Measurements from ENCODE around the gene GTF3C1.
A peak's percentile ranks its signal among the peaks of the same experiment; 100 is the strongest.
"Not testable (repeated sequence)": the region's sequence is repeated elsewhere in the genome, so short reads cannot be mapped to it uniquely, and the experiment has no call there.

GTF3C1 gene

DNA sequence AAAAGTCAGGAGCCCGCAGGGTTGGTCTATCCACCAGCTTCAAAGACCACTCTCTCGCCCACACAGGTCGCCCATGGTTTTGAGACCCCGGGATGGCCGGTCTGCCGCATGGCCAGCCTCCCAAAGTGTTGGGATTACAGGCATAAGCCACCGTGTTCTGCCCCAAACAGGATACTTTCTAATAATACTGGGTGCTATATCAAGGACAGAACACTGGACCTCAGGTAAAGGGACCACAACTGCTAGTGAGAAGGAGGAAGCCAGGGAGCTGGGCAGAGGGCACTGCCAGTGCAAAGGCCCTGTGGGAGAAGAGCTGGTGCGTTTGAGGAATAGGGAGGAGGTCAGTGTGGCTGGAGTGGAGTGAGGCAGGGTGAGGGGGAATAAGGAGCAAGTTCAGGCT is 113.6 kb downstream of the GTF3C1 start:
- no peaks in the 10 kb centered on the region for H3K9me3 Mint-ChIP-seq
- H3K27me3 Mint-ChIP-seq: peaks cover 6% of the 10 kb centered on the region
- no peak overlapping the region for H3K4me3 Mint-ChIP-seq
- peaks cover 5% of the 10 kb centered on the region for H3K4me1 Mint-ChIP-seq
- DNase-seq (ENCODE audit: low spot score in 2 of 2) (peak in 1 of 2 donors; percentile 7), ATAC-seq (ENCODE audit: low read depth) (no peak)
- H3K36me3 Mint-ChIP-seq: peaks cover 3% of the 10 kb centered on the region
- H3K27ac Mint-ChIP-seq: no peak overlapping the region

DNA sequence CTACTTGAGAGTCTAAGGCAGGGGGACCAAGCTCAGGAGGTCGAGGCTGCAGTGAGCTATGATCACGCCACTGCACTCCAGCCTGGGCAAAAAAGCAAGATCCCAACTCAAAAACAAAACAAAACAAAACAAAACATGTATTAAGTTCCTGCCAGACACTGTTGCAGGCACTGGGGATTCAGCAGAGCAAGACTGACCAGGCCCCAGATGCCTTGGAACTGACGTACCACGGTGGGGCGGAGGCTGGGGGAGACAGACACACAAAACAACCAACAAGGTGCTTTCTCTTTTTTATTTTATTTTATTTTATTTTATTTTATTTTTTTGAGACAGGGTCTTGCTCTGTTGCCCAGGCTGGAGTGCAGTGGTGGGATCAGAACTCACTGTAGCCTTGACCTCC is 114.6 kb downstream of the GTF3C1 start:
- not testable (repeated sequence) for DNase-seq (ENCODE audit: low spot score in 2 of 2); H3K4me3 Mint-ChIP-seq; ATAC-seq (ENCODE audit: low read depth); H3K9me3 Mint-ChIP-seq; H3K27ac Mint-ChIP-seq; H3K36me3 Mint-ChIP-seq; H3K27me3 Mint-ChIP-seq
- H3K4me1 Mint-ChIP-seq: peaks cover 11% of the 10 kb centered on the region

DNA sequence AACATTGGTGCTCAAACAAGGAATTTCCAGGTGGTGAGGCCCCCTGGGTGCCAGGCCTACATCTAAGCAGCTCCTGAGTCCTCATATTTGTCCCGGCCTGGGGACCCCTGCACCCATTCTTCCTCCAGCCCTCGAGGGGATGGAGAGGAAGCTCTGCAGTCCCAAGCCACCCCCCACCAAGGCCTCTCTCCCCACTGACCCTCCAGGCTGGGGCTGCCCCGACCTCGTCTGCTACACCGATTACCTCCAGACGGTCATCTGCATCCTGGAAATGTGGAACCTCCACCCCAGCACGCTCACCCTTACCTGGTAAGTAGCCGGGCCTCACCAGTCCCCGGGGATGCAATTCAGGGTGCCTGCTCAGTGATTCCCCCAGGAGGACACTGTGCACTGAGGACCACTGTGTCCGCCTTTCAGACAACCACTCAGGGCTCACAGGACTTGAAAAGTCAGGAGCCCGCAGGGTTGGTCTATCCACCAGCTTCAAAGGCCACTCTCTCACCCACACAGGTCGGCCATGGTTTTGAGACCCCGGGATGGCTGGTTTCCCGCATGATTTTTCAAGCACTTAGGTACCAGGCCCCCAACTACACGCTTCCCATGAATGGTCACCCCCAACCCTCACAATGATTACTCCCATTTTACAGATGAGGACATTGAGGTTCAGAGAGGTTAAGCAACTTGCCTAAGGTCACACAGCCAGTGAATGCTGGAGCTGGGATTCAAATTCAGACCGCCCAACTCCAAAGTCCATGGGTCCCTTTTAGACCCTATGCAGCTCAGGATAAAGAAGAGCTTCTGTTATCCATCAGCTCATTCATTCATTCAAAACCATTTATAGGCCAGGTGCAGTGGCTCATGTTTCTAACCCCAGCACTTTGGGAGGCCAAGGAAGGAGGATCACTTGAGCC is 115.3 kb downstream of the GTF3C1 start:
- no peak for ATAC-seq (ENCODE audit: low read depth)
- no peaks in the 10 kb centered on the region for H3K9me3 Mint-ChIP-seq
- peaks cover 3% of the 10 kb centered on the region for H3K36me3 Mint-ChIP-seq
- no peak overlapping the region for H3K27ac Mint-ChIP-seq
- no peak overlapping the region for H3K4me3 Mint-ChIP-seq
- peak in 1 of 2 donors; percentile 7 for DNase-seq (ENCODE audit: low spot score in 2 of 2)
- peaks cover 11% of the 10 kb centered on the region for H3K4me1 Mint-ChIP-seq
- H3K27me3 Mint-ChIP-seq: peaks cover 9% of the 10 kb centered on the region

DNA sequence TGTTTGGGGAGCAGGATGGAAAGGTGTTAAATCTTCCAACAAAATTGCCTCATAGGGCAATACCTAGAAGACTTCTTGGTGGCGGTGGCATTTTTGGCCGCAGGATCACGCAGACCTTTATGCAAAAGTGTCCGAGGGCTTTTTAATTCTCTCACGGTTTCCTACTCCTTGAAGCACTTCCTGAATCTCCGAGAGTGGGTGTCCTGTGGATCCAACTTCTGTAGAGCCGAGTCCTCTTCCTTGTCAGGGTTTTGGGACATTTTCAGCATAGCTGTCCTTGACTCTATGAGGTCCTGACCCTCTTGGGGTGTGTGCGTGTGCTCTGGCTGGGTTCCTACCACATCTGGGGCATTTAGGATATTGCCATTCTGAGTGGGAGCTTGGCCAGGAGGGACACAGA is 116.1 kb downstream of the GTF3C1 start:
- H3K27me3 Mint-ChIP-seq: peaks cover 12% of the 10 kb centered on the region
- H3K27ac Mint-ChIP-seq: no peak overlapping the region
- DNase-seq (ENCODE audit: low spot score in 2 of 2) (peak in 1 of 2 donors; percentile 6), ATAC-seq (ENCODE audit: low read depth) (no peak)
- no peaks in the 10 kb centered on the region for H3K9me3 Mint-ChIP-seq
- no peaks in the 10 kb centered on the region for H3K36me3 Mint-ChIP-seq
- peaks cover 11% of the 10 kb centered on the region for H3K4me1 Mint-ChIP-seq
- no peak overlapping the region for H3K4me3 Mint-ChIP-seq

DNA sequence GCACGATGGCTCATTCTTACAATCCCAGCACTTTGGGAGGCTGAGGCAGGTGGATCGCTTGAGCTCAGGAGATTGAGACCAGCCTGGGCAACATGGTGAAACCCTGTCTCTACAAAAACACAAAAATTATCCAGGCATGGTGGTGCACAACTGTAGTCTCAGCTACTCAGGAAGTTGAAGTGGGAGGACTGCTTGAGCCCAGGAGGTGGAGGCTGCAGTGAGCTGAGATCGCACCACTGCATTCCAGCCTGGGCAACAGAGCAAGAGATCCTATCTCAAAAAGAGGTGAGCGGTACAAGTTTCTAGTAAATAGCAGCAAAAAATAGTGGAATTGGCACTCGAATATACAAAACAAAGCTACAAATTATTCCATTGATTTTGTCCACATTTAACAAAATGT is 116.5 kb downstream of the GTF3C1 start:
- not testable (repeated sequence) for H3K36me3 Mint-ChIP-seq

DNA sequence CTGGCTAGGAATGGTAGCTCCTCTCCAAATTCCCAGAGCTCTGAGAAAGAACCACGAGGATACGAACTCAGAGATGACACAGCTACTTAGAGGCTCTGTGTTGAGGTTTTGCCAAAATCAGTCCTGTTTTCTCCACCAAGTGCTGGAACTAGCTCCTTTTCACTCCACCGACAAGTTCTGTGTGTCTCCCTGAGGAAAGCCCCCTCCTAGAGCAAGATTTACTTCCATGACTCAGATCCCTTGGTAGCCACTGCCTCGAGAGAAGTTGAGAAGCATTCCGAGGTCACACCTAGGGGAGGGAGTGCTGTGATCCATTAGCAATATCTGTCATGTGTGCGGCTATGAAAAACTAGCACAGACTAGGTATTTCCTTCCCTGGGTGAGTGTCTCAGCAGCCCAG is 117.2 kb downstream of the GTF3C1 start:
- peaks cover 12% of the 10 kb centered on the region for H3K27me3 Mint-ChIP-seq
- H3K4me3 Mint-ChIP-seq: no peak overlapping the region
- H3K9me3 Mint-ChIP-seq: no peaks in the 10 kb centered on the region
- DNase-seq (ENCODE audit: low spot score in 2 of 2) (no peak), ATAC-seq (ENCODE audit: low read depth) (no peak)
- peaks cover 11% of the 10 kb centered on the region for H3K4me1 Mint-ChIP-seq
- peak overlapping the region; percentile 7 for H3K27ac Mint-ChIP-seq
- H3K36me3 Mint-ChIP-seq: no peaks in the 10 kb centered on the region

More for the DNA sequence above, 116.5 kb downstream of the GTF3C1 start:
- H3K27me3 Mint-ChIP-seq: peaks cover 12% of the 10 kb centered on the region
- H3K27ac Mint-ChIP-seq; ATAC-seq (ENCODE audit: low read depth); H3K4me3 Mint-ChIP-seq; H3K9me3 Mint-ChIP-seq: not testable (repeated sequence)
- DNase-seq (ENCODE audit: low spot score in 2 of 2): peak in 1 of 2 donors; percentile 8
- peaks cover 11% of the 10 kb centered on the region for H3K4me1 Mint-ChIP-seq

DNA sequence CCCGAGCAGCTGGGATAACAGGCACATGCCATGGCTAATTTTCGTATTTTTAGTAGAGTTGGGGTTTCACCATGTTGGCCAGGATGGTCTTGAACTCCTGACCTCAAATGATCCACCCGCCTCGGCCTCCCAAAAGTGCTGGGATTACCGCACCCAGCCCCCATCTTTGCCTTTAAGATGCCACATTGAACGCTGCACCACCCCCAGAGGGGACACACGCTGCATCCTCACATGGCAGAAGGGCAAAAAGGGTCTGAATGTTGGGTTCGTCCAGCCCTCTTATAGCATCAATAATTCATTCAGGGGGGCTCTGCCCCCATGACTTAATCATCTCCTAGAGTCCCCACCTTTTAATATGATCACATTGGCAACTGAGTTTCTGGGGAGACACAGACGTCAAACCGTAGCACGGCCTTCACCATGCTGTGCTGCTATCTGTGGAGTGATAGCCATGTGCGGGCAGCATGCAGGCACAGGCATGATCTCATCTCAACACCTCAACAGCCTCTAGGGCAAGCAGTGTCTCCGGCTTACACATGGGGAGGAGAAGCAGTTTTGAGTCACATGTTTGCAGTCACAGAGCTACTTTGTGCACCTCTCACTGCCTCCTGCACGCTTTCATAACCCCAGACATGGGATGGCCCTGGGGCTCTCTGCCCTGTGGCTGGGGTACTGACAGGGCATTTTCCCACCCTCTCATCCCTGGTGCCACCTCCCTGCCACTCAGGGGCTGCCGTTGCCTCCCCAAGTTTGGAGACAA is 117.8 kb downstream of the GTF3C1 start:
- DNase-seq (ENCODE audit: low spot score in 2 of 2) (peak in 1 of 2 donors; percentile 9), ATAC-seq (ENCODE audit: low read depth) (peak; percentile 33)
- Mint-ChIP-seq H3K36me3 (no peaks in the 10 kb centered on the region), H3K4me3 (no peak overlapping the region), H3K27me3 (peaks cover 12% of the 10 kb centered on the region), H3K4me1 (peaks cover 15% of the 10 kb centered on the region), H3K9me3 (no peaks in the 10 kb centered on the region), H3K27ac (no peak overlapping the region)

DNA sequence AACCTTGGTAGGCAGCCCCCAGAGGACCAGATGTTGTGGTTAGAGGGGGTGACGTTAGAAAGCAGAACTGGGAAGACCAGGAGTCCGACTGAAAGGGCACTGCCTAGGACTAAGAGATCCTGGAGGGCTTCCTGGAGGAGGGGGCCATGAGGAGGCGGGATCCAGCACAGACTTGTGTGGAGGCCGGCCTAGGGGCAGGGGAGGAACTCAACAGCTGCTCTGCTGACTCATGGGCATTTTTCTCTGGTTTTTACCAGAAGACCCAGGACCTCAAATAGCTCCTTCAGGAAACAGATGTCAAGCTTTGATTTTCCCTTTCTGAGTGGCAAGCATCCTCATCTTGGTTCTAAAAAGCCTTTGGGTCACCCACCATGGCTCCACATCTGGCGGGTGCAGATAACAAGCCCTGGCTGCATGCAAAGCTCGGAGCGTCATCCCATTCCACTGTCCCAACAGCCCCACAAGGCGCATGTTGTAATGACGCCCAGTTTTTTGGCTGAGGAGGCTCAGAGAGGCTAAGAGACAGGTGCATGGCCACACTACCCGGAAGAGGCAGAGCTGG is 118.7 kb downstream of the GTF3C1 start:
- H3K4me1 Mint-ChIP-seq: peaks cover 24% of the 10 kb centered on the region
- ATAC-seq (ENCODE audit: low read depth): no peak

DNA sequence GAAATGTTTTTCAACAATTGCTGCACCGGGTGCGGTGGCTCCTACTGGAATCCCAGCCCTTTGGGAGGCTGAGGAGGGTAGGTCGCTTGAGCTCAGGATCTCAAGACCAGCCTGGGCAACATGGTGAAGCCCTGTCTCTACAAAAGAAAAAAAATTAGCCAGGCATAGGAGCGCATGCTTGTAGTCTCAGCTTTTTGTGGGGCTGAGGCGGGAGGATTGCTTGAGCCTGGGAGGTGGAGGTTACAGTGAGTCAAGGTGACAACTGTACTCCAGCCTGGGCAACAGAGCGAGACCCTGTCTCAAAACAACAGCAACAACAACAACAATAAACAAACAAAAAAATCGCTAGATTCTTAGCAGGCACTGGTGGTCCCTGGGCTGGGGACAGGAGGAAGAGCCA is 119.2 kb downstream of the GTF3C1 start:
- Mint-ChIP-seq H3K36me3 (no peaks in the 10 kb centered on the region), H3K4me3 (peak overlapping the region; percentile 46)

More for the DNA sequence above, 118.7 kb downstream of the GTF3C1 start:
- Mint-ChIP-seq H3K27ac (peak overlapping the region; percentile 45), H3K36me3 (no peaks in the 10 kb centered on the region), H3K9me3 (no peaks in the 10 kb centered on the region), H3K27me3 (peaks cover 12% of the 10 kb centered on the region), H3K4me3 (no peak overlapping the region)
- peak in 1 of 2 donors; percentile 13 for DNase-seq (ENCODE audit: low spot score in 2 of 2)

DNA sequence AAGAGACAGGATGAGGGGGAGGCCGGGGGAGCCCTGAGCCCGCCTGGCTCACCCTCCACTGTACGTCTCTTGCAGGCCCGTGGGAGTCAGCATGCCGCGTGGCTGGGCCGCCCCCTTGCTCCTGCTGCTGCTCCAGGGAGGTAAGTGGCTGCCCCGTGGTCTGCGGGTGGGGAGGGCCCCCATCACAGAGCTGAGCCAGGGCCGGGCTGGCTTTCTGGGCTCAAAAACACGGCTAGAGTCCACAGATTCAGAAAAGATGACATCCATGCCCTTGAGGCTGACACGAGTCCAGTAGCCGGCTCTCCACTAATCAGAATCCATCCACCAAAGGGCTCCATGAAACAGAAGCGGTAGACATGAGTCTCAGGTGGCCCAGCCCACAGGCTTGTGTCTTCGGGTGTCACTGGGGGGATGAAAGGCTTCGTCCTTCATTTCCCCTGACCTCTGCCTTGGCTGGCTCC is 119.7 kb downstream of the GTF3C1 start:
- peaks cover 12% of the 10 kb centered on the region for H3K27me3 Mint-ChIP-seq
- ATAC-seq (ENCODE audit: low read depth) (no peak), DNase-seq (ENCODE audit: low spot score in 2 of 2) (peak in 1 of 2 donors; percentile 11)
- peak overlapping the region; percentile 45 for H3K27ac Mint-ChIP-seq
- no peak overlapping the region for H3K4me3 Mint-ChIP-seq
- no peaks in the 10 kb centered on the region for H3K9me3 Mint-ChIP-seq
- H3K36me3 Mint-ChIP-seq: no peaks in the 10 kb centered on the region
- peaks cover 25% of the 10 kb centered on the region for H3K4me1 Mint-ChIP-seq

More for the DNA sequence above, 119.2 kb downstream of the GTF3C1 start:
- DNase-seq (ENCODE audit: low spot score in 2 of 2) (peak in 1 of 2 donors; percentile 6), ATAC-seq (ENCODE audit: low read depth) (no peak)
- peaks cover 12% of the 10 kb centered on the region for H3K27me3 Mint-ChIP-seq
- peak overlapping the region; percentile 45 for H3K27ac Mint-ChIP-seq
- peaks cover 25% of the 10 kb centered on the region for H3K4me1 Mint-ChIP-seq
- no peaks in the 10 kb centered on the region for H3K9me3 Mint-ChIP-seq

DNA sequence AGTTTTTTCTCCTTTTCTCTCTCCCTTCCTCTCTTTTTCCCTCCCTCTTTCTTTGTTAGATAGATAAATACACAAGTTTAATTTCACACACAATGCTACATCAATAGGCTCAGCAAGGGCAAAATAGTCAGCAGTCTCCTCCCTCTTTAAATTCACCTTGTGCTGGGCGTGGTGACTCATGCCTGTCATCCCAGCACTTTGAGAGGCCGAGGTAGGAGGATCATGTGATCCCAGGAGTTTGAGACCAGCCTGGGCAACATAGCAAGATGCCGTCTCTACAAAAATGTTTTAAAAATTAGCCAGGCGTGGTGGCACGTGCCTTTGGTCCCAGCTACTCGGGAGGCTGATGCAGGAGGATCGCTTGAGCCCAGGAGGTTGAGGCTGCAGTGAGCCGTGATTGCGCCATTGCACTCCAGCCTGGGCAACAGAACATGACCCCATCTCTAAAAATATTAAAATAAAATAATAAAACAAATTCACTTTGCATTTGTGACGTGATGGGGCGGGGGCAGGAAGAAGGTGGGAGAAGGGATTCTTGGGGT is 120.3 kb downstream of the GTF3C1 start:
- Mint-ChIP-seq H3K4me1 (peaks cover 25% of the 10 kb centered on the region), H3K27ac (no peak overlapping the region), H3K9me3 (no peaks in the 10 kb centered on the region), H3K27me3 (peaks cover 12% of the 10 kb centered on the region), H3K36me3 (no peaks in the 10 kb centered on the region), H3K4me3 (no peak overlapping the region)
- DNase-seq (ENCODE audit: low spot score in 2 of 2): peak in 1 of 2 donors; percentile 9
- no peak for ATAC-seq (ENCODE audit: low read depth)

DNA sequence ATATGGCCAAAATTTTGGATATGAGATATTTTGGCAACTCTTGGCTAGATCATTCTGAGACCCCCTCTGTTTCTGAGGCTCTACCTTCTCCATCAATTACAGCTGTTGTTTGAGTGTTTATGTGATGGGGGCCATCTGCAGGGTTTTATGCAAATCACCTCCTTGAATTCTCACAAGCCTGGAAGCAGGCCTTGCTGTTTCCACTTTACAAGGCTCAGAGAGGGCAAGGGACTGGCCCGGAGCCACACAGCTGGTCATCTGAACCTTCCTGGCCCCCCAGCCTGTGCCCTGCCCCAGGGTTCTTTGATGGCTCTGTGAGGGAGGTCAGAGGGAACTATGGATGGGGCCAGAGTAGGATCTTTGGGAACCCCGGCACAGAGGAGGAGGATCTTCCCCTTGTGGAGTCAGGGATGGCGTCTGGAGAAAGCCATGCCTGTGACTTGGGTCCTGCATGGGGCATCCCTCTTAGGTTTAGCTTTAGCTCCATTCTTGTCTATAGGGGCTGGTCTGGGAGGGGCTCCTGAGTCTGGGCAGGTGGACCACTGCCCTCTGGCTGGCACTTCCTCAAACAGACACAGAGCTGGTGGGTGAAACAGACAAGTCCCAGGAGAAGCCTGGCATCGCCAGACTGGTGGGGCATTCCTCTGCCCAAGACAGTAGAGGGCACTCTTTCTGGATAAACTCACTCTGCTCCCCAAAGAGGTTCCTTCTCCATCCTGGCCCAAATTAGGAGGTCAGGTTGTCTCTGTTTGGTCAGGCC is 121.5 kb downstream of the GTF3C1 start:
- Mint-ChIP-seq H3K36me3 (no peaks in the 10 kb centered on the region), H3K27me3 (peaks cover 12% of the 10 kb centered on the region), H3K9me3 (no peaks in the 10 kb centered on the region), H3K4me1 (peaks cover 25% of the 10 kb centered on the region), H3K4me3 (no peak overlapping the region), H3K27ac (no peak overlapping the region)
- DNase-seq (ENCODE audit: low spot score in 2 of 2) (peak in 1 of 2 donors; percentile 25), ATAC-seq (ENCODE audit: low read depth) (no peak)

DNA sequence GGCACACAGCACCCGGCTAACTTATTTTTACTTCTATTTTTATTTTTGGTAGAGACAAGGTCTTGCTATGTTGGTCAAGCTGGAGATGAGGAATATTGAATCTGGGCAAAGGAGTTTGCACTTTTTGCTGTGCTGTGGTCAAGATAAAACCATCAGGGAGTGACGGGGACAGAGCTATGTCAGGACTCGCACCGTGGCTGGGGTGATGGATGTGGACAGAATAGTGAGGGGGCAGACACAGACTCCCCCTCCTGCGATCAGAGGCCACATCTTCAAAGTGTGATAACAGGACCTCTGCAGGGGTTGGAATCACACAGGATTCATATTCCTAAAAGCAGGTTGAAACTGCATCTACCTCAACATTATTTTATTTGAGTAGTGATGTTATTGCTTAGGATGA is 122.2 kb downstream of the GTF3C1 start:
- no peak overlapping the region for H3K4me3 Mint-ChIP-seq
- DNase-seq (ENCODE audit: low spot score in 2 of 2): peak in 1 of 2 donors; percentile 10
- peaks cover 10% of the 10 kb centered on the region for H3K27me3 Mint-ChIP-seq
- no peak for ATAC-seq (ENCODE audit: low read depth)
- no peak overlapping the region for H3K27ac Mint-ChIP-seq
- H3K4me1 Mint-ChIP-seq: peaks cover 21% of the 10 kb centered on the region
- H3K36me3 Mint-ChIP-seq: no peaks in the 10 kb centered on the region
- no peaks in the 10 kb centered on the region for H3K9me3 Mint-ChIP-seq
